Right atrium auricular region (tissue), 2 donors: ENCODE measurements around the gene ANKRD55. TPM values are rescaled to one million over a fixed set of nuclear protein-coding genes. Genes with fewer than 3 reads are reported as not detected.

Experiments
- DNase-seq: peaks from one replicate; pipeline ENCODE4 v3.0.0-alpha.2; 2019; ENCODE audit warnings: low spot score
- H3K27ac ChIP-seq, 2 donors: fragments of 200-600 bp; sonication (generic); 1 replicate in 1 of 2; 2 replicates in 1 of 2; pipeline ENCODE4 v1.5.1; 2016 to 2019
- H3K27me3 ChIP-seq, 2 donors: fragments of 200-600 bp; sonication (generic); one replicate each; pipeline versions ENCODE4 v1.5.1 to v1.6.0; 2017 to 2019
- H3K36me3 ChIP-seq: fragments of 200-600 bp; sonication (generic); one replicate; pipeline ENCODE4 v1.5.1; 2016
- H3K4me1 ChIP-seq, 2 donors: fragments of 200-600 bp; sonication (generic); one replicate each; pipeline versions ENCODE4 v1.5.1 to v1.6.0; 2017 to 2019
- H3K4me3 ChIP-seq, 2 donors: fragments of 200-600 bp; sonication (generic); 1 replicate in 1 of 2; 2 replicates in 1 of 2; pipeline ENCODE4 v1.5.1; 2017 to 2019; ENCODE audit warnings: mild to moderate bottlenecking in 1 of 2, moderate library complexity in 1 of 2
- H3K9me3 ChIP-seq, 2 donors: fragments of 200-600 bp; sonication (generic); one replicate each; pipeline ENCODE4 v1.5.1; 2019
- CTCF ChIP-seq, 2 donors: fragments of 200-600 bp; sonication (generic); IDR thresholded peaks; one replicate each; pipeline ENCODE4 v1.5.1; 2019; ENCODE audit warnings: antibody characterized with exemption in 2 of 2
- total RNA-seq, 2 donors: library from RNA; depleted of rRNA; stranded (reverse); fragments of >200 nt; gene quantifications; one replicate each; pipeline ENCODE4 v1.1.0, GENCODE V29; 2016

ANKRD55 gene
- total RNA-seq, 2 donors from 2014 or later = 0.20 TPM; not detected in 1

DNA sequence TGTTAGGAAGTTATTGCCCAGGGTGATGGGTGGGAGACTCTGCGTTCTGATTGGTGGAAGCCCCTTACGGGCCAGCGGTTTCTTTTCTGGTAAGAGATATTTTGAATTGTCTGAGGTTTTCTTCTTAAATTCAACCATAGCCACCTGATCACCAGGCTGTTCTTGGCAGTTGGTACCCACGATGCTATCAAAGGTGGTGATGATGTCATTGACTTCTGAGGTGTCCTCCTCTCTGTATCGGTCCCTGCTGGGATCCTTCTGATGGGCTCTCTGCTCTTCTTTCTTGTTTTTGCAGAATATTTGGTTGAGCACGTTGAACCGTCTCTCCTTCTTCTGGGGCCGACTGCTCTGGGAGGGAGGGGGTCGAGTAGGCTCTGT lies 121.7 kb downstream of the ANKRD55 start:
- no peaks in the 10 kb centered on the region for H3K9me3 ChIP-seq
- no peaks in the 10 kb centered on the region for H3K36me3 ChIP-seq
- H3K27me3 ChIP-seq = no peaks in the 10 kb centered on the region
- no peaks in the 10 kb centered on the region for H3K4me1 ChIP-seq
- TF ChIP-seq CTCF (IDR thresholded peaks at IDR 0.05) = no peak
- DNase-seq = no peak
- H3K27ac ChIP-seq = no peak overlapping the region
- no peak overlapping the region for H3K4me3 ChIP-seq

- TF ChIP-seq CTCF (IDR thresholded peaks at IDR 0.05) = no peak
- H3K27ac ChIP-seq = no peak overlapping the region
- no peak for DNase-seq
- H3K27me3 ChIP-seq = no peaks in the 10 kb centered on the region
- no peak overlapping the region for H3K4me3 ChIP-seq
- H3K4me1 ChIP-seq = no peaks in the 10 kb centered on the region
- no peaks in the 10 kb centered on the region for H3K9me3 ChIP-seq
- no peaks in the 10 kb centered on the region for H3K36me3 ChIP-seq
These were observed 122.3 kb downstream of the ANKRD55 start for GRCh38 chr5:56110646-56111403.

- Histone ChIP-seq H3K27ac (no peak overlapping the region), H3K27me3 (no peaks in the 10 kb centered on the region), H3K9me3 (no peaks in the 10 kb centered on the region), H3K4me3 (no peak overlapping the region), H3K4me1 (no peaks in the 10 kb centered on the region), H3K36me3 (no peaks in the 10 kb centered on the region)
- TF ChIP-seq CTCF (IDR thresholded peaks at IDR 0.05) = no peak
- DNase-seq = no peak
These were observed 124.9 kb downstream of the ANKRD55 start for GRCh38 chr5:56108246-56108645.

DNA sequence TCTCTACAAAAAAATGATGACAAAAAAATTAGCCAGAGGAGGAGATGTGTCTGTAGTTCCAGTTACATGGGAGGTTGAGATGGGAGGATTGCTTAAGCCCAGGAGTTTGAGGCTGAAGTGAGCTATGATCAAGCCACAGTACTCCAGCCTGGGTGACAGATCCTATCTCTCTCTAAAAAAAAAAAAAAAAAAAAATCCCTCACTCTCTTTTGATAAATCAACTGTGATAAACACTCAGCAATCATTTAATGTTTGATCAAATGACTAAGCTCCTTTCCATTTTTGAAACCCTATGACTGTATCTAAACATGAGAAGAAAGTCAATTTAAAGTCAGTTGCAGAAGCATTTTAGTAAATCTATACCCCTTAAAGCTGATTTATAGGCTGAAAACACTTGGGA lies 126.3 kb downstream of the ANKRD55 start:
- no peak for TF ChIP-seq CTCF (IDR thresholded peaks at IDR 0.05)
- DNase-seq = no peak
- no peaks in the 10 kb centered on the region for H3K36me3 ChIP-seq
- H3K4me3 ChIP-seq = no peak overlapping the region
- no peaks in the 10 kb centered on the region for H3K4me1 ChIP-seq
- no peak overlapping the region for H3K27ac ChIP-seq
- H3K27me3 ChIP-seq = no peaks in the 10 kb centered on the region
- no peaks in the 10 kb centered on the region for H3K9me3 ChIP-seq

GRCh38 chr5:56105511-56106291 lies 127.4 kb downstream of the ANKRD55 start:
- no peak overlapping the region for H3K27ac ChIP-seq
- no peak overlapping the region for H3K4me3 ChIP-seq
- DNase-seq = no peak
- no peaks in the 10 kb centered on the region for H3K4me1 ChIP-seq
- H3K27me3 ChIP-seq = no peaks in the 10 kb centered on the region
- no peaks in the 10 kb centered on the region for H3K36me3 ChIP-seq
- no peak for TF ChIP-seq CTCF (IDR thresholded peaks at IDR 0.05)
- no peaks in the 10 kb centered on the region for H3K9me3 ChIP-seq
